WI38 (cell line): ENCODE data around the gene MOSPD2.

Source experiments
- H3K4me3 ChIP-seq: 2 replicates; pipeline ENCODE4 v1.5.1; 2011; ENCODE audit warnings: low read depth, mild to moderate bottlenecking, control low read depth, low read length
- CTCF ChIP-seq: IDR thresholded peaks from 2 replicates; pipeline ENCODE4 v1.5.1; 2012; ENCODE audit warnings: low read depth, mild to moderate bottlenecking, control low read depth, low read length

Gene MOSPD2

GRCh38 chrX:14936561-14936960 lies 63.3 kb downstream of the MOSPD2 start:
- TF ChIP-seq CTCF: no peak
- no peak overlapping the region for H3K4me3 ChIP-seq

GRCh38 chrX:14939644-14940043 lies 66.4 kb downstream of the MOSPD2 start:
- TF ChIP-seq CTCF: no peak
- no peak overlapping the region for H3K4me3 ChIP-seq

- H3K4me3 ChIP-seq: no peak overlapping the region
- no peak for TF ChIP-seq CTCF
Measured at GRCh38 chrX:14941301-14941700, 68.1 kb downstream of the MOSPD2 start.

- no peak overlapping the region for H3K4me3 ChIP-seq
- no peak for TF ChIP-seq CTCF
Measured at GRCh38 chrX:14942341-14942740, 69.1 kb downstream of the MOSPD2 start.

GRCh38 chrX:14943962-14944361 lies 70.7 kb downstream of the MOSPD2 start:
- TF ChIP-seq CTCF: no peak
- H3K4me3 ChIP-seq: no peak overlapping the region

GRCh38 chrX:14946606-14947155 lies 73.5 kb downstream of the MOSPD2 start:
- no peak overlapping the region for H3K4me3 ChIP-seq
- TF ChIP-seq CTCF: no peak

- no peak for TF ChIP-seq CTCF
Measured at GRCh38 chrX:14948691-14949090, 75.5 kb downstream of the MOSPD2 start.

More at GRCh38 chrX:14948691-14949090, 75.5 kb downstream of the MOSPD2 start:
- no peak overlapping the region for H3K4me3 ChIP-seq
